Breast epithelium (tissue), 4 donors: ENCODE results near the gene STIM2. TPM values are rescaled to one million over a fixed set of nuclear protein-coding genes. Genes with fewer than 3 reads are reported as not detected.
A peak's percentile ranks its signal among the peaks of the same experiment; 100 is the strongest.

Experiments
- DNase-seq, 2 donors: peaks; one replicate each; pipeline ENCODE4 v3.0.0-alpha.2; 2019; ENCODE audit warnings: low spot score in 2 of 2
- H3K27ac ChIP-seq, 2 donors: fragments of 200-600 bp; sonication (generic) in 1 of 2; one replicate each; pipeline ENCODE4 v1.5.1; 2016 to 2019; ENCODE audit warnings: mild to moderate bottlenecking in 1 of 2
- H3K27me3 ChIP-seq, 2 donors: fragments of 200-600 bp; sonication (generic) in 1 of 2; one replicate each; pipeline versions ENCODE4 v1.5.1 to v1.6.0; 2017 to 2019; ENCODE audit warnings: control low read depth in 1 of 2, mild to moderate bottlenecking in 1 of 2
- H3K36me3 ChIP-seq: fragments of 200-600 bp; one replicate; pipeline ENCODE4 v1.5.1; 2019
- H3K4me1 ChIP-seq, 2 donors: fragments of 200-600 bp; sonication (generic); one replicate each; pipeline ENCODE4 v1.5.1; 2016 to 2019; ENCODE audit warnings: control low read depth in 1 of 2
- H3K4me3 ChIP-seq, 3 donors: fragments of 200-600 bp; sonication (generic); 1 replicate in 2 of 3; 2 replicates in 1 of 3; pipeline ENCODE4 v1.5.1; 2016 to 2019; ENCODE audit warnings: mild to moderate bottlenecking in 3 of 3, moderate library complexity in 2 of 3
- H3K9me3 ChIP-seq, 2 donors: fragments of 200-600 bp; sonication (generic) in 1 of 2; one replicate each; pipeline ENCODE4 v1.5.1; 2016 to 2019; ENCODE audit warnings: control low read depth in 1 of 2
- POLR2A ChIP-seq: fragments of 450-650 bp; IDR thresholded peaks from one replicate; pipeline ENCODE4 v1.6.1; 2016; ENCODE audit warnings: antibody characterized with exemption, mild to moderate bottlenecking, moderate library complexity
- POLR2AphosphoS5 ChIP-seq, 3 donors: sonication (generic); formaldehyde crosslinking; IDR thresholded peaks; one replicate each; pipeline ENCODE4 v1.6.1; 2017; ENCODE audit warnings: antibody characterized with exemption in 3 of 3
- intact Hi-C: fragments of 100-400 bp; cut with DNase I; formaldehyde crosslinking; loops from one replicate; pipeline ENCODE4 v1.15.1; 2023; ENCODE audit warnings: low total_unique reads
- total RNA-seq, 3 donors: library from RNA; depleted of rRNA; stranded (reverse); fragments of >200 nt; gene quantifications; one replicate each; pipeline ENCODE4 v1.1.0, GENCODE V29; 2016
- TF ChIP-seq, protein P1 (sequence below), 3 donors: fragments of 450-650 bp; IDR thresholded peaks; one replicate each; pipeline ENCODE4 v1.5.1; 2016 to 2017; ENCODE audit warnings: antibody characterized with exemption in 3 of 3, mild to moderate bottlenecking in 3 of 3, moderate library complexity in 3 of 3

Gene STIM2
- total RNA-seq, 3 donors from 2014 or later = 12.0 to 24.7 (median 23.3) TPM

DNA sequence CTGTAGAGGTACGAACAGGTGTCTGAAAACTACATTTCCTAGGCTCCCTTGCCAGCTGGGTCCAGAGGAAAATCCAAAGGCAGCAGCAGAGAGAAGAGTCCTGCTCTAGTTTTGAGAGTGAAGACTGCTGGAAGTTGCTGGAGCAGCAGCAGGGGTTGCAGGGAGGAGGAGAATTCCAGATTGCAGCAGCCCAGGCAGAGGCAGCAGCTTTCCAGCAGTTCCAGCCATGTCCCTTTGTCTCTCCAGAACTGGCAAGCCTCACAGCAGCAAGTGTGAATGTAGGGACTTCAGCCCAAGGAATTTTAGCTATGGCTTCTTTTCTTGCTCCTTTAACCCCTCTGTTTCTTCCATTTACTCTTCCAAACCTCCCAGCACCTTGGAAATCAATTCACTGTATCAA, 24.1 kb upstream of the STIM2 start:
- Histone ChIP-seq H3K27ac (no peak overlapping the region), H3K4me1 (no peaks in the 10 kb centered on the region), H3K4me3 (no peak overlapping the region), H3K27me3 (no peaks in the 10 kb centered on the region), H3K9me3 (no peaks in the 10 kb centered on the region), H3K36me3 (no peaks in the 10 kb centered on the region)
- intact Hi-C loops = no loop called here
- no peak for TF ChIP-seq POLR2A
- TF ChIP-seq, protein P1, sequence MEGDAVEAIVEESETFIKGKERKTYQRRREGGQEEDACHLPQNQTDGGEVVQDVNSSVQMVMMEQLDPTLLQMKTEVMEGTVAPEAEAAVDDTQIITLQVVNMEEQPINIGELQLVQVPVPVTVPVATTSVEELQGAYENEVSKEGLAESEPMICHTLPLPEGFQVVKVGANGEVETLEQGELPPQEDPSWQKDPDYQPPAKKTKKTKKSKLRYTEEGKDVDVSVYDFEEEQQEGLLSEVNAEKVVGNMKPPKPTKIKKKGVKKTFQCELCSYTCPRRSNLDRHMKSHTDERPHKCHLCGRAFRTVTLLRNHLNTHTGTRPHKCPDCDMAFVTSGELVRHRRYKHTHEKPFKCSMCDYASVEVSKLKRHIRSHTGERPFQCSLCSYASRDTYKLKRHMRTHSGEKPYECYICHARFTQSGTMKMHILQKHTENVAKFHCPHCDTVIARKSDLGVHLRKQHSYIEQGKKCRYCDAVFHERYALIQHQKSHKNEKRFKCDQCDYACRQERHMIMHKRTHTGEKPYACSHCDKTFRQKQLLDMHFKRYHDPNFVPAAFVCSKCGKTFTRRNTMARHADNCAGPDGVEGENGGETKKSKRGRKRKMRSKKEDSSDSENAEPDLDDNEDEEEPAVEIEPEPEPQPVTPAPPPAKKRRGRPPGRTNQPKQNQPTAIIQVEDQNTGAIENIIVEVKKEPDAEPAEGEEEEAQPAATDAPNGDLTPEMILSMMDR (IDR thresholded peaks at IDR 0.05) = no peak
- TF ChIP-seq POLR2AphosphoS5 (IDR thresholded peaks at IDR 0.05) = no peak
- DNase-seq = no peak

DNA sequence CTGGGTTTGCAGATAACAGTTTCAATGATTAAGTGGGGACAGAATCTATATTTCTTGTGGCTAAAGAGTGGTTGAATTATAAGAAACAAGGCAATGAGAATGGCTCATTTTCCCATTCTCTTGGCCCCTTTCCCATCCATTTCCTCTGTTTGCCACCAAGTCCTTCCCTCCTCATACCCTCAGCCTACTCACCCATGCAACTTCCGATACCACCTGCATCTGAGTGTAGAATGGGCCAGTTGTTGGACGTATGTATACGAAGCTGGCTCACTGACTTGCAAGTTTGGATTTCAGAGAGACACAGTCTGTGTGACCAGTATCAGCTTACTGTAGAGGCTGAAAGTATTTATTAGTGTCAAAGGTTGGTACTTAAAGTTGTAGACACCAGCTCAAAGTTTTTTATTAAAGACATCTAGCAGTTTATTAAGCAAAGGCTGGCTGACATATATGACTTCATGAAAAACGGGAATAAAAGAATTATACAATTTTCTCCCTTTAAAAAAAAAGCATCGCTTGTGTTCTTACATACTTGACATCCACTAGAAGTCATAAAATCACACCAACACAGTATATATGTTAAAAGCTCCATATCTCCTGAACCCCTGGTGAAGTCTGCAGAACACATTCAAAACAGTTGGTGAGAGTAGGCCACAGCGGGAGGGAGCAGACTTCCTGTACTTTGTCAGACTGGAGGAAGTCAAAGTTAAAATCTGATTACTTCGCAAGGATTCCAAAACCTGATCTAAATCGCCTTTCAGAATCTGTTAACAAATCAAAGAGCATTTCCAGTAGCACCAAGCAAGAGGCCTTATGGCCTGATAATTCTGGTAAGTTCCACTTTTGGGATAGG, 22.4 kb upstream of the STIM2 start:
- no peaks in the 10 kb centered on the region for H3K27me3 ChIP-seq
- H3K36me3 ChIP-seq = no peaks in the 10 kb centered on the region
- no peak overlapping the region for H3K27ac ChIP-seq
- no peaks in the 10 kb centered on the region for H3K4me1 ChIP-seq
- no peak overlapping the region for H3K4me3 ChIP-seq
- DNase-seq = no peak
- intact Hi-C loops = no loop called here
- H3K9me3 ChIP-seq = no peaks in the 10 kb centered on the region
- TF ChIP-seq POLR2A = no peak
- TF ChIP-seq POLR2AphosphoS5 (IDR thresholded peaks at IDR 0.05) = no peak
- TF ChIP-seq, protein P1 (IDR thresholded peaks at IDR 0.05) = no peak

DNA sequence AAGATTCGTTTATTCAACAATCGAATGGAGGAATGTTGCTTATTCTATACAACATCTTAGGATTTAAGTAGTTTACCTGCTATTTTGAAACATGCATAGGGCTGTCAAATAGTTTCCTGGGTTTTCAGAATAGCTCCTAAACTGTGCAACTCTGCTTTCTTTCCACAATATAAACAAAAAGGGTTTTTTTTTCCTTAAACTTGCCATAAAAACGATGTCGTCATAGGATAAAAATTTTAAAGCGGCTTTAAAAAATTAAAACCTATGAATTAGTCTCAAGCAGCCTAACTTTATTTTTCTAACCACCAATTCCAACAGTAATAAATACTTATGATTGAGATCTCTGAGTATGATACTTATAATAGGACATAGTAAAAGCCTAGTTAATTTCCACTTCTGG, 21.6 kb upstream of the STIM2 start:
- H3K9me3 ChIP-seq = no peaks in the 10 kb centered on the region
- H3K36me3 ChIP-seq = no peaks in the 10 kb centered on the region
- H3K4me3 ChIP-seq = no peak overlapping the region
- H3K27ac ChIP-seq = no peak overlapping the region
- no peaks in the 10 kb centered on the region for H3K4me1 ChIP-seq
- H3K27me3 ChIP-seq = no peaks in the 10 kb centered on the region
- DNase-seq = no peak
- TF ChIP-seq POLR2A (no peak), POLR2AphosphoS5 (IDR thresholded peaks at IDR 0.05) (no peak)
- TF ChIP-seq, protein P1 (IDR thresholded peaks at IDR 0.05) = no peak
- intact Hi-C loops = no loop called here

DNA sequence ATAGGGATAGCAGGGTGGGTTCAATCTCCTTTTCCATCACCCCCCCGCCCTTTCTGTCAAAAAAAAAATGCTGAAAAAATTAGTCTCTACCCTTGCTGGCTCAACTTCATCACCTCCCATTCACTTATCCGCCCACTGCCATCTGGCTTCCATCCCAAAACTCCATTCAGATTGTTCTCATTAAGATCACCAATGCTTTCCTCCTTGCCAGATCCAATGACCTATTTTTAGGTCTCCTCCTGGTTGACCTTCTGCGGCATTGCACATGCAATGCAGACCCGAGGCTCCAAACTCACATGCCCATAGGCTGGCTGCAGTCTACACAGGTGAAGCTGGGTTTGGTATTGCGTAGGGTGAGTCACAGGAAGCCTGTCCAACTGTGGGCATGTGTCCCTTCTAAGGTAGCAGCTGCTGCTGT, 21.1 kb upstream of the STIM2 start:
- no peaks in the 10 kb centered on the region for H3K27me3 ChIP-seq
- no peak for TF ChIP-seq POLR2A
- TF ChIP-seq, protein P1 (IDR thresholded peaks at IDR 0.05) = no peak
- TF ChIP-seq POLR2AphosphoS5 (IDR thresholded peaks at IDR 0.05) = no peak
- no peaks in the 10 kb centered on the region for H3K36me3 ChIP-seq

DNA sequence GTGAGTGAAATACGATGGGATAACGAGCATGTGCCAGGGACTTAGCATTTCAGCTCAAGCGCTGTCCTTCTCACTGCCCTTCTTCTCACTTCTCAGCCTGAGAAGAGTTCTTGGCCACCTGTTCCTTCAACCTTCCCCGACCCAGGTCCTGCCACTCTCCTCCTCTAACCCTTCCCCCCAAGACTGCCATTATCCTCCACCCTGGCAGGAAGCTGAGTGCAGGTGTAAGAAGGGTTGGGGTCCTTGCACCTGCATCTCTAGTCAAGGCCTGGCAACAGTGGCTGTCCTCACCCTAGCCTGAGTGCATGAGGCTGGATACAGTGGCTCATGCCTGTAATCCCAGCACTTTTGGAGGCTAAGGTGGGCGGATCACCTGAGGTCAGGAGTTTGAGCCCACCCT, 19.9 kb upstream of the STIM2 start:
- no peak overlapping the region for H3K4me3 ChIP-seq
- H3K27ac ChIP-seq = no peak overlapping the region
- no peak for DNase-seq
- H3K4me1 ChIP-seq = no peaks in the 10 kb centered on the region
- no peaks in the 10 kb centered on the region for H3K27me3 ChIP-seq
- no peaks in the 10 kb centered on the region for H3K36me3 ChIP-seq
- no peaks in the 10 kb centered on the region for H3K9me3 ChIP-seq
- intact Hi-C loops = no loop called here
- TF ChIP-seq, protein P1 (IDR thresholded peaks at IDR 0.05) = no peak
- no peak for TF ChIP-seq POLR2A
- no peak for TF ChIP-seq POLR2AphosphoS5 (IDR thresholded peaks at IDR 0.05)

More for the DNA sequence above, 21.1 kb upstream of the STIM2 start:
- Histone ChIP-seq H3K9me3 (no peaks in the 10 kb centered on the region), H3K27ac (peak overlapping the region in 1 of 2 donors; percentile 2), H3K4me3 (no peak overlapping the region), H3K4me1 (no peaks in the 10 kb centered on the region)
- DNase-seq = peak in 1 of 2 donors; percentile 25
- intact Hi-C loops = no loop called here
